WERI-Rb-1 (cell line): Measurements from ENCODE around the gene CPSF6.
"Not testable (repeated sequence)": the region's sequence is repeated elsewhere in the genome, so short reads cannot be mapped to it uniquely, and the experiment has no call there.

Experiments used
- DNase-seq: peaks from one replicate; pipeline ENCODE4 v3.0.0-alpha.2; 2020
- H3K27ac ChIP-seq: fragments of 250-450 bp; sonication (Bioruptor Pico); 2 replicates; pipeline ENCODE4 v1.5.1; 2020; ENCODE audit warnings: mild to moderate bottlenecking, moderate library complexity
- H3K27me3 ChIP-seq: fragments of 250-450 bp; sonication (Bioruptor Pico); 2 replicates; pipeline ENCODE4 v1.5.1; 2021; ENCODE audit warnings: mild to moderate bottlenecking, low read depth, moderate library complexity; ENCODE audit not compliant: insufficient read depth, severe bottlenecking
- H3K36me3 ChIP-seq: fragments of 250-450 bp; sonication (Bioruptor Pico); 2 replicates; pipeline ENCODE4 v1.5.1; 2020; ENCODE audit warnings: mild to moderate bottlenecking, moderate library complexity
- H3K4me3 ChIP-seq: 2 replicates; pipeline ENCODE4 v1.5.1; 2011; ENCODE audit warnings: low read depth, mild to moderate bottlenecking, control low read depth, low read length
- H3K9me3 ChIP-seq: fragments of 250-450 bp; sonication (Bioruptor Pico); 2 replicates; pipeline ENCODE4 v1.5.1; 2021; ENCODE audit warnings: mild to moderate bottlenecking, moderate library complexity; ENCODE audit not compliant: severe bottlenecking
- TF ChIP-seq, protein P1 (sequence below): IDR thresholded peaks from 2 replicates; pipeline ENCODE4 v1.5.1; 2011; ENCODE audit warnings: low read depth, mild to moderate bottlenecking, control low read depth, inconsistent platforms, low read length

The CPSF6 gene

DNA sequence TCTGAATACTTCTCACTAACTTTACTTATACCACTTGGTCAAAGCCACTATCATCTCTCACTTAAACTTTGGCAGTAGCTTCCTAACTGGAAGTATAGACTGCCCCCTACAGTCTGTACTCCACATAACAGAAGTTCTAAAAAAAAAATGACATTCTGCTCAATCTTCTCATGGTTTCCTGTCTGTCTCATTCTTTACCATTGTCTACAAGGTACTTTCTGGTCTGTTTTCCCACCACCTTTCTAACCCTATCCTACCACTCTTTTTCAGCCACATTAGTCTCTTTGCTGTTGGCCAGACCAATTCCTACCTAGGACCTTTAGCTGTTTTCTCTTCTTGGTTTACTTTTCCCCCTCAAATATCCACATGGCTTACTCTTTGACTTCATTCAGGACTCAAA is 14.7 kb downstream of the CPSF6 start:
- Histone ChIP-seq H3K36me3 (peaks cover 63% of the 10 kb centered on the region), H3K27me3 (no peaks in the 10 kb centered on the region), H3K4me3 (no peak overlapping the region), H3K9me3 (no peaks in the 10 kb centered on the region), H3K27ac (no peak overlapping the region)
- no peak for DNase-seq
- TF ChIP-seq, protein P1, sequence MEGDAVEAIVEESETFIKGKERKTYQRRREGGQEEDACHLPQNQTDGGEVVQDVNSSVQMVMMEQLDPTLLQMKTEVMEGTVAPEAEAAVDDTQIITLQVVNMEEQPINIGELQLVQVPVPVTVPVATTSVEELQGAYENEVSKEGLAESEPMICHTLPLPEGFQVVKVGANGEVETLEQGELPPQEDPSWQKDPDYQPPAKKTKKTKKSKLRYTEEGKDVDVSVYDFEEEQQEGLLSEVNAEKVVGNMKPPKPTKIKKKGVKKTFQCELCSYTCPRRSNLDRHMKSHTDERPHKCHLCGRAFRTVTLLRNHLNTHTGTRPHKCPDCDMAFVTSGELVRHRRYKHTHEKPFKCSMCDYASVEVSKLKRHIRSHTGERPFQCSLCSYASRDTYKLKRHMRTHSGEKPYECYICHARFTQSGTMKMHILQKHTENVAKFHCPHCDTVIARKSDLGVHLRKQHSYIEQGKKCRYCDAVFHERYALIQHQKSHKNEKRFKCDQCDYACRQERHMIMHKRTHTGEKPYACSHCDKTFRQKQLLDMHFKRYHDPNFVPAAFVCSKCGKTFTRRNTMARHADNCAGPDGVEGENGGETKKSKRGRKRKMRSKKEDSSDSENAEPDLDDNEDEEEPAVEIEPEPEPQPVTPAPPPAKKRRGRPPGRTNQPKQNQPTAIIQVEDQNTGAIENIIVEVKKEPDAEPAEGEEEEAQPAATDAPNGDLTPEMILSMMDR = peak; percentile 43

DNA sequence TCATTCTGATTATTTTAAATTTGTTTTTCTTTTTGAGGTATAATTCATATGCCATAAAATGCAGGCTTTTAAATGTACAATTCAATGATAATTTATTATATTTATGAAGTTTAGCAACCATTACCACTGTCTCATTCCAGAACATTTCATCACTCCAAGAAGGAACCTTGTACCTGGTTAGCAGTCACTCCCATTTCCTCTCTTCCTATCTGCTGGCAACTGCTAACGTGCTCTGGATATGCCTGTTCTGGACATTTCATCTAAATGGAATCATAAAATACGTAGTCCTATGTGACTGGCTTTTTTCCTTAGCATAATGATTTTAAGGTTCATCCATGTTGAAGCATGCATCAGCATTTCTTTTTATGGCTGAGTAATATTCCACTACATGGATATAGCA is 15.5 kb downstream of the CPSF6 start:
- TF ChIP-seq, protein P1 = no peak
- Histone ChIP-seq H3K9me3 (no peaks in the 10 kb centered on the region), H3K27me3 (no peaks in the 10 kb centered on the region), H3K4me3 (no peak overlapping the region), H3K27ac (no peak overlapping the region), H3K36me3 (peaks cover 71% of the 10 kb centered on the region)
- DNase-seq = no peak

DNA sequence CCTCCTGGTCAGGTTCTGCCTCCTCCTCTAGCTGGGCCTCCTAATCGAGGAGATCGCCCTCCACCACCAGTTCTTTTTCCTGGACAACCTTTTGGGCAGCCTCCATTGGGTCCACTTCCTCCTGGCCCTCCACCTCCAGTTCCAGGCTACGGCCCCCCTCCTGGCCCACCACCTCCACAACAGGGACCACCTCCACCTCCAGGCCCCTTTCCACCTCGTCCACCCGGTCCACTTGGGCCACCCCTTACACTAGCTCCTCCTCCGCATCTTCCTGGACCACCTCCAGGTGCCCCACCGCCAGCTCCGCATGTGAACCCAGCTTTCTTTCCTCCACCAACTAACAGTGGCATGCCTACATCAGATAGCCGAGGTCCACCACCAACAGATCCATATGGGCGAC is 19.3 kb downstream of the CPSF6 start:
- no peak for DNase-seq
- Histone ChIP-seq H3K9me3 (no peaks in the 10 kb centered on the region), H3K4me3 (no peak overlapping the region), H3K27ac (no peak overlapping the region), H3K27me3 (no peaks in the 10 kb centered on the region), H3K36me3 (peaks cover 99% of the 10 kb centered on the region)
- TF ChIP-seq, protein P1 = no peak

DNA sequence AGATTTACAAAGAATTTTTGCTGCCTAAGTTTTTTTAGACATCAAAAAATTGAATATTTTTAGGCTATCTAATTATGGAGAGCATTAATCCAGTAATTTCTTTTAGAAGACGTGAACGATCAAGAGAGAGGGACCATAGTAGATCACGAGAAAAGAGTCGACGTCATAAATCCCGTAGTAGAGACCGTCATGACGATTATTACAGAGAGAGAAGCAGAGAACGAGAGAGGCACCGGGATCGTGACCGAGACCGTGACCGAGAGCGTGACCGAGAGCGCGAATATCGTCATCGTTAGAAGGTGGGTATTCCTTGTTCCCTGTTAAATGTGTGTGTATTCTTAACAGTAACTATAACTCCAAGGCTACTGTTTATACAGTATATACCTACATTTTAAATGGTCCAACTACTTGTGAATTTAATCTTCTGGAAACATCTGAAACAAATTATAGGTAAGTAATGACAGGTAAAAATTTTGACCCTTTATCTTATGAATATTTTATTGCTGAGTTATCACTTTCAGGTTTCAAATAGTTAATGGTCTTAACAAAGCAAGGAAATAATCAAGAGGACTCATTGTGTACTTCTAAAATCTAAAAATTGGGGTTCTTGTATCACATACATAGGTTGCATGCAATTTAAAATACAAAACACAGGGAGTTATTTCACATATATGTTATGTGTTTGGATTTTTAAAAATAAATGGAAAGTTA is 23.1 kb downstream of the CPSF6 start:
- no peak for DNase-seq
- no peak overlapping the region for H3K27ac ChIP-seq
- peaks cover 86% of the 10 kb centered on the region for H3K36me3 ChIP-seq
- TF ChIP-seq, protein P1 = no peak
- H3K27me3 ChIP-seq = no peaks in the 10 kb centered on the region
- H3K9me3 ChIP-seq = no peaks in the 10 kb centered on the region
- H3K4me3 ChIP-seq = no peak overlapping the region

DNA sequence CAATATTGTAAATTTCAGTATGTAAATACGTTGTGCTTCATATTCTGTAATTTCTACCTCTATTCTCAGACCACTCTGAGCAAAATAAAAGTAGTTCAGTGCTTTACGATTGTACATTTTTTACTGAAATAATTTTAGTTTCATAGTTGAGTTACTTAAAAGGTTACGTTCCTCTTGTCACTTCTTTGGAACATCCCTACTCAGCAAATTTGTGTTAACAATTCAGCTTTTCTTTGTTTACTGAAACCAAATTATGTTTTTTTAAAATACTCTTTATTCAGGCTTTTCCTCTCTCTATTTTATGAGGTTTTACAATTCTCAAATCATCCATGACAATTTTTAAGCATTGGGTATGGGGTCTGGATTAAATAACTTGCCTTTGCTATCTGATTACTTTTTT is 25.8 kb downstream of the CPSF6 start:
- Histone ChIP-seq H3K27ac (no peak overlapping the region), H3K9me3 (no peaks in the 10 kb centered on the region), H3K4me3 (no peak overlapping the region), H3K36me3 (peaks cover 79% of the 10 kb centered on the region), H3K27me3 (no peaks in the 10 kb centered on the region)
- no peak for DNase-seq
- TF ChIP-seq, protein P1 = no peak

DNA sequence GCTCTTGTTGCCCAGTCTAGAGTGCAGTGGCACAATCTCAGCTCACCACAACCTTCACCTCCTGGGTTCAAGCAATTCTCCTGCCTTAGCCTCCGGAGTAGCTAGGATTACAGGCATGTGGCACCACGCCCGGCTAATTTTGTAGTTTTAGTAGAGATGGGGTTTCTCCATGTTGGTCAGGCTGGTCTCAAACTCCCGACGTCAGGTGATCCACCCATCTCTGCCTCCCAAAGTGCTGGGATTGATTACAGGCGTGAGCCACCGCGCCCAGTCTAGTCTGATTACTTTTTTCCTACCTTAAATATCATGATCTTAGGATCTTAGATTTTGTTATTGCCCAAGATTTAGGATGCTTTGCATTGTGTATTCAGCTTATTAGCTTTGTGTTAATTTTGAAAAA is 26.3 kb downstream of the CPSF6 start:
- H3K9me3 ChIP-seq, DNase-seq, H3K27ac ChIP-seq, H3K4me3 ChIP-seq, H3K27me3 ChIP-seq: not testable (repeated sequence)
- H3K36me3 ChIP-seq = peaks cover 79% of the 10 kb centered on the region
